ENCODE results near the gene PCDHGA10. TPM values are rescaled to one million over a fixed set of nuclear protein-coding genes. Genes with fewer than 3 reads are reported as not detected.
"Not testable (repeated sequence)": the region's sequence is repeated elsewhere in the genome, so short reads cannot be mapped to it uniquely, and the experiment has no call there.

PCDHGA10 gene
- polyA plus RNA-seq, 5 donors: 4.2 to 5.4 (median 4.5) TPM

- no peak for DNase-seq
These were observed 6.5 kb downstream of the PCDHGA10 start for GRCh38 chr5:141419074-141419880.

GRCh38 chr5:141420855-141421488, 8.2 kb downstream of the PCDHGA10 start, which contains the start of gene PCDHGA11:
TSS of gene PCDHGA11 (plus strand) at chr5:141421051. CDS start at chr5:141421228, 177 bp downstream.
- DNase-seq: no peak

DNA sequence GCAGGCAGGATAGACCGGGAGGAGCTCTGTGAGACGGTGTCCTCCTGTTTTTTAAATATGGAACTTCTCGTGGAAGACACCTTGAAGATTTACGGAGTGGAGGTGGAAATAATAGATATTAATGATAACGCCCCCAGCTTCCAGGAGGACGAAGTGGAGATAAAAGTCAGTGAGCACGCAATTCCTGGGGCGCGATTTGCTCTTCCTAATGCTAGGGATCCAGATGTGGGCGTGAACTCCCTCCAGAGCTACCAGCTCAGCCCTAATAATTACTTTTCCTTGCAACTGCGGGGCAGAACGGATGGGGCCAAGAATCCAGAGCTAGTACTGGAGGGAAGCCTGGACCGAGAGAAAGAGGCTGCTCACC, 8.7 kb downstream of the PCDHGA10 start:
- DNase-seq: no peak

GRCh38 chr5:141422742-141423291, 10.0 kb downstream of the PCDHGA10 start:
- DNase-seq: no peak

DNA sequence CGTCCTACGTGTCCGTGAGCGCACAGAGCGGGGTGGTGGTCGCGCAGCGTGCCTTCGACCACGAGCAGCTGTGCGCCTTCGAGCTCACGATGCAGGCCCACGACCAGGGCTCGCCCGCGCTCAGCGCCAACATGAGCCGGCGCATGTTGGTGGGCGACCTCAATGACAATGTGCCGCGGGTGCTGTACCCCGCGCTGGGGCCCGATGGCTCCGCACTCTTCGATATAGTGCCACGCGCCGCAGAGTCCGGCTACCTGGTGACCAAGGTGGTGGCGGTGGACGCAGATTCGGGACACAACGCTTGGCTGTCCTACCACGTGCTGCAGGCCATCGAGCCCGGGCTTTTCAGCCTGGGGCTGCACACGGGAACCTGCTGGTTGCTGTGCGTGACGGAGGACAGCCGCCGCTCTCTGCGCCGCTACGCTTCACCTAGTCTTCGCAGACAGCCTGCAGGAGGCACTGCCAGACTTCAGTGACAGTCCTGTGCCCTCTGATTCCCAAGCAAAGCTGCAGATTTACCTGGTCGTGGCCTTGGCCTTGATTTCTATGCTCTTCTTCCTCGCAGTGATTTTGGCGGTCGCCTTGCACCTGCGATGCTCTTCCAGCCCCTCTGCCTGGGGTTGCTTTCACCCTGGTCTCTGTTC, 15.1 kb downstream of the PCDHGA10 start:
- DNase-seq: no peak

- DNase-seq: no peak
These were observed 17.7 kb downstream of the PCDHGA10 start, which contains the start of gene PCDHGA12 for GRCh38 chr5:141430332-141431113. TSS of gene PCDHGA12 (plus strand) at chr5:141430507. CDS start at chr5:141430760, 253 bp downstream.

GRCh38 chr5:141431286-141431685, 18.5 kb downstream of the PCDHGA10 start:
- DNase-seq: no peak

DNA sequence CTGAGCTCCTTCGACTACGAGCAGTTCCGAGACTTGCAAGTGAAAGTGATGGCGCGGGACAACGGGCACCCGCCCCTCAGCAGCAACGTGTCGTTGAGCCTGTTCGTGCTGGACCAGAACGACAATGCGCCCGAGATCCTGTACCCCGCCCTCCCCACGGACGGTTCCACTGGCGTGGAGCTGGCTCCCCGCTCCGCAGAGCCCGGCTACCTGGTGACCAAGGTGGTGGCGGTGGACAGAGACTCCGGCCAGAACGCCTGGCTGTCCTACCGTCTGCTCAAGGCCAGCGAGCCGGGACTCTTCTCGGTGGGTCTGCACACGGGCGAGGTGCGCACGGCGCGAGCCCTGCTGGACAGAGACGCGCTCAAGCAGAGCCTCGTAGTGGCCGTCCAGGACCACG, 19.5 kb downstream of the PCDHGA10 start:
- not testable (repeated sequence) for DNase-seq

- not testable (repeated sequence) for DNase-seq
These were observed 19.9 kb downstream of the PCDHGA10 start for GRCh38 chr5:141432726-141433125.

DNA sequence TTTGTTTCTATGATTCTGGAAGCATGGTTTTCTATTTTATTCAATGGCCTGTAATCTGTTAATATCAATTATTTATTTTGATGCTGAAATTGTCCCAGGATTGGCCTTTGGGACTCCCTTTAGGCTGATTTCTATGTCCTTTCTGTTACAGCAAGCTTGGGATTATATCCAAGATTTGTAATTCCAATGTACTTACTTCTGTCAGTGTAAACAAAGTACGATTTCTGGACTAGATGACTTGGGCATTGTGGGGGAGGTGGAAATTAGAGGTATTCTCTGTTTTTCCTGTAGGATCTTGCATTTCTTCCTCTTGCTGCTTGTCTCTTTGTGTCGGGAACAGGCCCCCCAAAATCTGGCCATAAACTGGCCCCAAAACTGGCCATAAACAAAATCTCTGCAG, 21.2 kb downstream of the PCDHGA10 start:
- DNase-seq: no peak

DNA sequence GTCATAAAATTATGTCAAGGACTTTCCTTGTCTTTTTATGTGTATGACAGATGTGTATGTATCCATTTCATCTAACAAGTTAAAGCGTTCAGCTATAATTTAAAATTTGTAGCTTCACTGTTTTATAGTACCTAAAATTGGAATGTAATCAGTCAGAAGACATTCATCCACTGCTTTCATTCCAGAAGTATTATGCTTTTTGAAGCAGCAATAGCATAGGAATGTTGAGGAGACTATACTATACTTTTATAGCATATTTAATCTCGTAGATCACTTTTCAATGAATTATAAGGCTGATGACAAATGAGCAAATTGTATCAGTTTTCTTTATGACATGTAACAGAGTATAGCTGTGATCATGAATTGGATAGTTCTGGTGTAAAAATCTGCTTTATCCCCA, 24.4 kb downstream of the PCDHGA10 start:
- DNase-seq: no peak

DNA sequence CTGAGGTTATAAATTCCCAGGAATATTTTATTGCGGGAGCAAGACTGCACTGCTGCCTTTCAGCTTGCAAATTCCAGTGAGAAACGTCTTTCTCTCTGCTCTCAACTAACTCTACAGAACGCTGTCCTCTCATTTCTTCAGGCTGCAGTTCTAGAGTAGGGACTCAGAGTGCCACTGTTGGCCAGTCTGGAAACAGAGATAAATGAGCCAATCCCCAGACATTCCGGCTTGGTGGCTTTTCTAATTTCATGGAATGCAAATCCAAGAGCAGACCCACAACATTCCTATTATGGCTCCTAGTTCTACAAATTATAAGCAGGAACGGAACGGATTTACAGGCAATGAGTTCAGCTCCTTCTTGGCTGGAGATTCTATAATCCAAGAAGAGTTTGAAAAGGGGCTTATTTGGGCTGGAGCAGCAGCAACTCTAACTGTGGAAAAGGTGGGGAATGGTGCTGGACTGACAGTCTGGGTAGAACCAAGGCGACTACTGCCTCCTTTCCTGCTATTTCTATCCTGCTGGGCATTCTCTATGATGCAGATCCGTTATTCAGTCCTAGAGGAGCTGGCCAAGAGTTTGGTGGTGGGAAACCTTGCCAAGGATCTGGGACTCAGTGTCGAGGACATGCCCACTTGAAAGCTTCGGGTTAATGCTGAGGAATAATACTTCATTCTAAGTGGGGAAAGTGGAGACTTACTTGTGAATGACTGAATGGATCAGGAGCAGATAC, 26.8 kb downstream of the PCDHGA10 start:
- DNase-seq: no peak

DNA sequence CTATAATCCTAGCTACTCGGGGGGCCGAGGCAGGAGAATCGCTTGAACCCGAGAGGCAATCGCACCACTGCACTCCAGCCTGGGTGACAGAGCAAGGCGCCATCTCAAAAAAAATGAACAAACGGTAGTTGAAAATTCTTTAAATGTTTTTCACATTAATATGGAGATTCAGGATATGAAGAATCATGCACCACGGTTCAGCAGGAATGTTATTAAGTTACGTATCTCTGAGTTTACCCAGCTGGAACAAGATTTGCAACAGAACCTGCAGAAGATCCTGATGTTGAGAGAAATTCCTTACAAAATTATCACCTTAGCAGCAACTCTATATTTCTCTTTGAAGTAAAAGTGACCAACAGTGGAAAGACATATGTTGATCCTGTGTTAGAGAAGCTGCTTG, 27.6 kb downstream of the PCDHGA10 start:
- DNase-seq: no peak

- DNase-seq: no peak
These were observed 28.9 kb downstream of the PCDHGA10 start for GRCh38 chr5:141441571-141442170.

DNA sequence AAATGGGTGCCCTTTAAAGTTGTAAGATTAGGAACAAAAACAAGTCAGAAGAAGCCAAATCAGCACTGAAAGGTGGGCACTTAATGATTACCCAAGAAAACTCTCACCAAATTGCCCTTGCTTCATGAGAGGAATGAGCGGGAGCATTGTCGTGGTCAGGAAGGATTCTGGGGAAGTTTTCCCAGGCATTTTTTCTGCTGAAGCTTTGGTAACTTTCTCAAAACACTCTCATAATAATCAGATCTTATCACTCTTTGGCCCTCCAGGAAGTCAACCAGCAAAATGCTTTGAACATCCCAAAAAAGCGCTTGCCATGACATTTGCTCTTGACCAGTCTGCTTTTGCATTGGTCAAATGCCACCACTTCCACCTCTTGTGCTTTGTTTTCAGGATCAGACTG, 52.6 kb downstream of the PCDHGA10 start:
- no peak for DNase-seq

Other genes with a start within 250 kb of the PCDHGA10 start
- gene PCDHB7, start 240.3 kb upstream of the PCDHGA10 start, polyA plus RNA-seq (ENCODE audit: insufficient read depth in 1 of 5, insufficient read length in 5 of 5, low replicate concordance in 1 of 5): 1 to 10 TPM; 3.9 to 6.0 (median 4.7) TPM
- gene PCDHB8, start 235.2 kb upstream of the PCDHGA10 start, polyA plus RNA-seq (ENCODE audit: insufficient read depth in 1 of 5, insufficient read length in 5 of 5, low replicate concordance in 1 of 5): 1 to 10 TPM; 1.1 to 2.5 (median 2.2) TPM
- 1 to 10 TPM; 4.7 to 6.6 (median 4.9) TPM for gene PCDHB16, start 230.6 kb upstream of the PCDHGA10 start, polyA plus RNA-seq (ENCODE audit: insufficient read depth in 1 of 5, insufficient read length in 5 of 5, low replicate concordance in 1 of 5)
- gene PCDHB9, start 225.8 kb upstream of the PCDHGA10 start, polyA plus RNA-seq (ENCODE audit: insufficient read depth in 1 of 5, insufficient read length in 5 of 5, low replicate concordance in 1 of 5): 1 to 10 TPM; 3.1 to 5.6 (median 4.0) TPM
- gene PCDHB10, start 220.6 kb upstream of the PCDHGA10 start, polyA plus RNA-seq (ENCODE audit: insufficient read depth in 1 of 5, insufficient read length in 5 of 5, low replicate concordance in 1 of 5): 1 to 10 TPM; 5.0 to 7.5 (median 6.9) TPM
- gene PCDHB11, start 213.4 kb upstream of the PCDHGA10 start, polyA plus RNA-seq (ENCODE audit: insufficient read depth in 1 of 5, insufficient read length in 5 of 5, low replicate concordance in 1 of 5): 1 to 10 TPM; 1.7 to 4.5 (median 3.3) TPM
- gene PCDHB12, start 204.3 kb upstream of the PCDHGA10 start, polyA plus RNA-seq (ENCODE audit: insufficient read depth in 1 of 5, insufficient read length in 5 of 5, low replicate concordance in 1 of 5): 1 to 10 TPM; 4.3 to 6.6 (median 5.4) TPM
- gene PCDHB13, start 199.1 kb upstream of the PCDHGA10 start, polyA plus RNA-seq (ENCODE audit: insufficient read depth in 1 of 5, insufficient read length in 5 of 5, low replicate concordance in 1 of 5): 1 to 10 TPM; 3.9 to 6.0 (median 5.0) TPM
- 10 to 100 TPM in 1 of 5 donors, 1 to 10 TPM in 4; 9.1 to 10.3 (median 9.3) TPM for gene PCDHB14, start 189.6 kb upstream of the PCDHGA10 start, polyA plus RNA-seq (ENCODE audit: insufficient read depth in 1 of 5, insufficient read length in 5 of 5, low replicate concordance in 1 of 5)
- 10 to 100 TPM in 3 of 5 donors, 1 to 10 TPM in 2; 9.4 to 13.2 (median 10.2) TPM for gene PCDHB15, start 167.6 kb upstream of the PCDHGA10 start, polyA plus RNA-seq (ENCODE audit: insufficient read depth in 1 of 5, insufficient read length in 5 of 5, low replicate concordance in 1 of 5)
- gene SLC25A2, start 108.9 kb upstream of the PCDHGA10 start, polyA plus RNA-seq (ENCODE audit: insufficient read depth in 1 of 5, insufficient read length in 5 of 5, low replicate concordance in 1 of 5): under 1 TPM; 0.08 to 0.26 (median 0.17) TPM
- gene TAF7, start 92.2 kb upstream of the PCDHGA10 start, polyA plus RNA-seq (ENCODE audit: insufficient read depth in 1 of 5, insufficient read length in 5 of 5, low replicate concordance in 1 of 5): 100 to 1,000 TPM; 124 to 151 (median 140) TPM
- 1 to 10 TPM in 1 of 5 donors, under 1 TPM in 4; 0.50 to 1.0 (median 0.72) TPM for gene PCDHGA1, start 82.5 kb upstream of the PCDHGA10 start, polyA plus RNA-seq (ENCODE audit: insufficient read depth in 1 of 5, insufficient read length in 5 of 5, low replicate concordance in 1 of 5)
- 1 to 10 TPM; 3.0 to 7.3 (median 4.2) TPM for gene PCDHGA2, start 74.2 kb upstream of the PCDHGA10 start, polyA plus RNA-seq (ENCODE audit: insufficient read depth in 1 of 5, insufficient read length in 5 of 5, low replicate concordance in 1 of 5)
- gene PCDHGA3, start 69.2 kb upstream of the PCDHGA10 start, polyA plus RNA-seq (ENCODE audit: insufficient read depth in 1 of 5, insufficient read length in 5 of 5, low replicate concordance in 1 of 5): 1 to 10 TPM; 2.0 to 3.9 (median 2.8) TPM
- 1 to 10 TPM; 1.2 to 1.7 (median 1.7) TPM for gene PCDHGB1, start 62.9 kb upstream of the PCDHGA10 start, polyA plus RNA-seq (ENCODE audit: insufficient read depth in 1 of 5, insufficient read length in 5 of 5, low replicate concordance in 1 of 5)
- gene PCDHGA4, start 58.0 kb upstream of the PCDHGA10 start, polyA plus RNA-seq (ENCODE audit: insufficient read depth in 1 of 5, insufficient read length in 5 of 5, low replicate concordance in 1 of 5): 1 to 10 TPM; 1.9 to 3.3 (median 2.4) TPM
- 1 to 10 TPM; 4.0 to 6.0 (median 4.3) TPM for gene PCDHGB2, start 53.0 kb upstream of the PCDHGA10 start, polyA plus RNA-seq (ENCODE audit: insufficient read depth in 1 of 5, insufficient read length in 5 of 5, low replicate concordance in 1 of 5)
- 1 to 10 TPM; 2.7 to 4.5 (median 3.7) TPM for gene PCDHGA5, start 48.8 kb upstream of the PCDHGA10 start, polyA plus RNA-seq (ENCODE audit: insufficient read depth in 1 of 5, insufficient read length in 5 of 5, low replicate concordance in 1 of 5)
- 1 to 10 TPM; 2.0 to 3.0 (median 2.5) TPM for gene PCDHGB3, start 42.7 kb upstream of the PCDHGA10 start, polyA plus RNA-seq (ENCODE audit: insufficient read depth in 1 of 5, insufficient read length in 5 of 5, low replicate concordance in 1 of 5)
- gene PCDHGA6, start 39.1 kb upstream of the PCDHGA10 start, polyA plus RNA-seq (ENCODE audit: insufficient read depth in 1 of 5, insufficient read length in 5 of 5, low replicate concordance in 1 of 5): 1 to 10 TPM; 4.2 to 6.1 (median 4.6) TPM
- 1 to 10 TPM; 1.7 to 2.1 (median 1.9) TPM for gene PCDHGA7, start 30.2 kb upstream of the PCDHGA10 start, polyA plus RNA-seq (ENCODE audit: insufficient read depth in 1 of 5, insufficient read length in 5 of 5, low replicate concordance in 1 of 5)
- gene PCDHGB4, start 25.3 kb upstream of the PCDHGA10 start, polyA plus RNA-seq (ENCODE audit: insufficient read depth in 1 of 5, insufficient read length in 5 of 5, low replicate concordance in 1 of 5): 1 to 10 TPM; 3.1 to 5.0 (median 4.2) TPM
- gene PCDHGA8, start 20.4 kb upstream of the PCDHGA10 start, polyA plus RNA-seq (ENCODE audit: insufficient read depth in 1 of 5, insufficient read length in 5 of 5, low replicate concordance in 1 of 5): 1 to 10 TPM in 1 of 5 donors, under 1 TPM in 4; 0.50 to 1.1 (median 0.74) TPM
- 1 to 10 TPM; 6.8 to 8.5 (median 7.7) TPM for gene PCDHGB5, start 15.0 kb upstream of the PCDHGA10 start, polyA plus RNA-seq (ENCODE audit: insufficient read depth in 1 of 5, insufficient read length in 5 of 5, low replicate concordance in 1 of 5)
- 1 to 10 TPM; 4.4 to 8.3 (median 5.7) TPM for gene PCDHGA9, start 10.2 kb upstream of the PCDHGA10 start, polyA plus RNA-seq (ENCODE audit: insufficient read depth in 1 of 5, insufficient read length in 5 of 5, low replicate concordance in 1 of 5)
- gene PCDHGB6, start 5.0 kb upstream of the PCDHGA10 start, polyA plus RNA-seq (ENCODE audit: insufficient read depth in 1 of 5, insufficient read length in 5 of 5, low replicate concordance in 1 of 5): 1 to 10 TPM; 6.4 to 9.3 (median 7.8) TPM
- gene PCDHGB7, start 4.7 kb downstream of the PCDHGA10 start, polyA plus RNA-seq (ENCODE audit: insufficient read depth in 1 of 5, insufficient read length in 5 of 5, low replicate concordance in 1 of 5): 10 to 100 TPM; 13.1 to 15.2 (median 13.9) TPM
- 1 to 10 TPM; 2.7 to 4.4 (median 3.2) TPM for gene PCDHGA11, start 8.1 kb downstream of the PCDHGA10 start, polyA plus RNA-seq (ENCODE audit: insufficient read depth in 1 of 5, insufficient read length in 5 of 5, low replicate concordance in 1 of 5)
- 1 to 10 TPM; 2.3 to 4.3 (median 3.4) TPM for gene PCDHGA12, start 17.5 kb downstream of the PCDHGA10 start, polyA plus RNA-seq (ENCODE audit: insufficient read depth in 1 of 5, insufficient read length in 5 of 5, low replicate concordance in 1 of 5)
- gene PCDHGC3, start 63.0 kb downstream of the PCDHGA10 start, polyA plus RNA-seq (ENCODE audit: insufficient read depth in 1 of 5, insufficient read length in 5 of 5, low replicate concordance in 1 of 5): 100 to 1,000 TPM; 102 to 151 (median 113) TPM
- gene PCDHGC4, start 72.0 kb downstream of the PCDHGA10 start, polyA plus RNA-seq (ENCODE audit: insufficient read depth in 1 of 5, insufficient read length in 5 of 5, low replicate concordance in 1 of 5): 1 to 10 TPM; 1.5 to 2.7 (median 1.7) TPM
- gene PCDHGC5, start 76.1 kb downstream of the PCDHGA10 start, polyA plus RNA-seq (ENCODE audit: insufficient read depth in 1 of 5, insufficient read length in 5 of 5, low replicate concordance in 1 of 5): 1 to 10 TPM in 2 of 5 donors, under 1 TPM in 3; 0.76 to 1.2 (median 0.85) TPM
- gene DIAPH1, start 206.0 kb downstream of the PCDHGA10 start, polyA plus RNA-seq (ENCODE audit: insufficient read depth in 1 of 5, insufficient read length in 5 of 5, low replicate concordance in 1 of 5): 10 to 100 TPM; 43.3 to 54.3 (median 47.7) TPM
- gene HDAC3, start 223.9 kb downstream of the PCDHGA10 start, polyA plus RNA-seq (ENCODE audit: insufficient read depth in 1 of 5, insufficient read length in 5 of 5, low replicate concordance in 1 of 5): 100 to 1,000 TPM in 4 of 5 donors, 10 to 100 TPM in 1; 95.5 to 120 (median 106) TPM
- under 1 TPM; 0.16 to 0.58 (median 0.37) TPM for gene RELL2, start 224.0 kb downstream of the PCDHGA10 start, polyA plus RNA-seq (ENCODE audit: insufficient read depth in 1 of 5, insufficient read length in 5 of 5, low replicate concordance in 1 of 5)
- gene FCHSD1, start 238.4 kb downstream of the PCDHGA10 start, polyA plus RNA-seq (ENCODE audit: insufficient read depth in 1 of 5, insufficient read length in 5 of 5, low replicate concordance in 1 of 5): 10 to 100 TPM; 18.7 to 26.5 (median 19.1) TPM

All from right lung (tissue), 5 donors.